Measurements from ENCODE around the gene CFAP54.

- TF ChIP-seq CTCF (IDR thresholded peaks at IDR 0.05) (no peak), EP300 (IDR thresholded peaks at IDR 0.05) (no peak)
Observed at GRCh38 chr12:96670334-96670899, 181.0 kb downstream of the CFAP54 start.

All from suprapubic skin (tissue), 3 donors.